ENCODE measurements around the gene CCNI. TPM values are rescaled to one million over a fixed set of nuclear protein-coding genes. Genes with fewer than 3 reads are reported as not detected.
"Not testable (repeated sequence)": the region's sequence is repeated elsewhere in the genome, so short reads cannot be mapped to it uniquely, and the experiment has no call there.

The CCNI gene
- total RNA-seq, 1 experiment from 2014 or later = 297 TPM

- BruUV-seq (replicated peaks) = TSS peak; percentile 34
- Mint-ChIP-seq H3K27me3 (ENCODE audit: insufficient read depth, unreplicated experiment) (no peaks in the 10 kb centered on the region), H3K9me3 (ENCODE audit: unreplicated experiment) (no peaks in the 10 kb centered on the region), H3K36me3 (ENCODE audit: insufficient read depth, unreplicated experiment) (peaks cover 18% of the 10 kb centered on the region), H3K27ac (ENCODE audit: low read depth, unreplicated experiment) (no peak overlapping the region), H3K4me1 (ENCODE audit: insufficient read depth, unreplicated experiment) (peaks cover 21% of the 10 kb centered on the region), H3K4me3 (ENCODE audit: unreplicated experiment) (no peak overlapping the region)
- ChIA-PET CTCF (interaction anchor here (0.6 to 2.2 kb wide), 2 partner anchors 129 to 844 kb away, joined by 3 to 16 read pairs; no protein-coding TSS in a partner anchor), POLR2A (interaction anchor here (0.9 to 11.3 kb wide), 20 partner anchors 15 to 370 kb away, joined by 3 to 223 read pairs (median 6); partner anchors contain the start of gene CCNG2)
- intact Hi-C loops (cut with micrococcal nuclease) = no loop called here
- no peak for TF ChIP-seq CTCF (IDR thresholded peaks at IDR 0.05; ENCODE audit: unreplicated experiment)
- DNase-seq (ENCODE audit: unreplicated experiment) = no peak
Measured at GRCh38 chr4:77074381-77074831, 1.4 kb downstream of the CCNI start.

- H3K27me3 Mint-ChIP-seq (ENCODE audit: insufficient read depth, unreplicated experiment) = no peaks in the 10 kb centered on the region
- no peak overlapping the region for H3K27ac Mint-ChIP-seq (ENCODE audit: low read depth, unreplicated experiment)
- peaks cover 18% of the 10 kb centered on the region for H3K36me3 Mint-ChIP-seq (ENCODE audit: insufficient read depth, unreplicated experiment)
Measured at GRCh38 chr4:77073981-77074380, 1.8 kb downstream of the CCNI start.

GRCh38 chr4:77073106-77073809, 2.5 kb downstream of the CCNI start:
- Mint-ChIP-seq H3K36me3 (ENCODE audit: insufficient read depth, unreplicated experiment) (peaks cover 18% of the 10 kb centered on the region), H3K4me3 (ENCODE audit: unreplicated experiment) (no peak overlapping the region), H3K4me1 (ENCODE audit: insufficient read depth, unreplicated experiment) (peaks cover 27% of the 10 kb centered on the region), H3K27ac (ENCODE audit: low read depth, unreplicated experiment) (no peak overlapping the region), H3K9me3 (ENCODE audit: unreplicated experiment) (no peaks in the 10 kb centered on the region), H3K27me3 (ENCODE audit: insufficient read depth, unreplicated experiment) (no peaks in the 10 kb centered on the region)
- ChIA-PET CTCF (interaction anchor here (0.6 to 2.2 kb wide), 5 partner anchors 15 to 130 kb away, joined by 4 to 16 read pairs (median 5); no protein-coding TSS in a partner anchor), POLR2A (interaction anchor here (0.7 to 11.3 kb wide), 21 partner anchors 9 to 747 kb away, joined by 3 to 223 read pairs (median 6); partner anchors contain the start of gene CCNG2)
- BruUV-seq (replicated peaks) = no TSS peak
- intact Hi-C loops (cut with micrococcal nuclease) = no loop called here
- DNase-seq (ENCODE audit: unreplicated experiment) = peak; percentile 43
- no peak for TF ChIP-seq CTCF (IDR thresholded peaks at IDR 0.05; ENCODE audit: unreplicated experiment)

More at GRCh38 chr4:77073981-77074380, 1.8 kb downstream of the CCNI start:
- intact Hi-C loops (cut with micrococcal nuclease) = no loop called here
- TF ChIP-seq CTCF (IDR thresholded peaks at IDR 0.05; ENCODE audit: unreplicated experiment) = no peak
- POLR2A ChIA-PET = interaction anchor here (0.9 to 11.3 kb wide), 20 partner anchors 8 to 385 kb away, joined by 3 to 223 read pairs (median 6); partner anchors contain the start of gene CCNG2
- H3K9me3 Mint-ChIP-seq (ENCODE audit: unreplicated experiment) = no peaks in the 10 kb centered on the region
- no peak overlapping the region for H3K4me3 Mint-ChIP-seq (ENCODE audit: unreplicated experiment)
- no TSS peak for BruUV-seq (replicated peaks)
- CTCF ChIA-PET = interaction anchor here (0.6 to 2.2 kb wide), 4 partner anchors 18 to 129 kb away, joined by 4 to 16 read pairs (median 6); no protein-coding TSS in a partner anchor
- peak; percentile 33 for DNase-seq (ENCODE audit: unreplicated experiment)
- H3K4me1 Mint-ChIP-seq (ENCODE audit: insufficient read depth, unreplicated experiment) = peaks cover 21% of the 10 kb centered on the region

- Mint-ChIP-seq H3K27me3 (ENCODE audit: insufficient read depth, unreplicated experiment) (no peaks in the 10 kb centered on the region), H3K9me3 (ENCODE audit: unreplicated experiment) (no peaks in the 10 kb centered on the region), H3K27ac (ENCODE audit: low read depth, unreplicated experiment) (no peak overlapping the region), H3K4me3 (ENCODE audit: unreplicated experiment) (peak overlapping the region; percentile 20), H3K4me1 (ENCODE audit: insufficient read depth, unreplicated experiment) (peaks cover 26% of the 10 kb centered on the region), H3K36me3 (ENCODE audit: insufficient read depth, unreplicated experiment) (peaks cover 18% of the 10 kb centered on the region)
- CTCF ChIA-PET = interaction anchor here (0.6 to 1.0 kb wide), 4 partner anchors 23 to 240 kb away, joined by 3 to 4 read pairs (median 4); no protein-coding TSS in a partner anchor
- intact Hi-C loops (cut with micrococcal nuclease) = no loop called here
- no peak for TF ChIP-seq CTCF (IDR thresholded peaks at IDR 0.05; ENCODE audit: unreplicated experiment)
- no TSS peak for BruUV-seq (replicated peaks)
- POLR2A ChIA-PET = interaction anchor here (0.9 to 11.3 kb wide), 7 partner anchors 10 to 748 kb away, joined by 3 to 223 read pairs (median 4); partner anchors contain the start of gene CCNG2
- peak; percentile 83 for DNase-seq (ENCODE audit: unreplicated experiment)
Measured at GRCh38 chr4:77072195-77072753, 3.5 kb downstream of the CCNI start.

- H3K27ac Mint-ChIP-seq (ENCODE audit: low read depth, unreplicated experiment); DNase-seq (ENCODE audit: unreplicated experiment); H3K9me3 Mint-ChIP-seq (ENCODE audit: unreplicated experiment); BruUV-seq (replicated peaks); H3K4me3 Mint-ChIP-seq (ENCODE audit: unreplicated experiment); intact Hi-C loops (cut with micrococcal nuclease); H3K27me3 Mint-ChIP-seq (ENCODE audit: insufficient read depth, unreplicated experiment): not testable (repeated sequence)
- peaks cover 30% of the 10 kb centered on the region for H3K36me3 Mint-ChIP-seq (ENCODE audit: insufficient read depth, unreplicated experiment)
- CTCF ChIA-PET = interaction anchor here (0.5 to 1.4 kb wide), 4 partner anchors 10 to 1153 kb away, joined by 3 to 5 read pairs (median 4); no protein-coding TSS in a partner anchor
- H3K4me1 Mint-ChIP-seq (ENCODE audit: insufficient read depth, unreplicated experiment) = peaks cover 26% of the 10 kb centered on the region
- POLR2A ChIA-PET = interaction anchor here (0.6 to 2.1 kb wide), 3 partner anchors 10 to 764 kb away, joined by 3 to 8 read pairs (median 3); no protein-coding TSS in a partner anchor
Measured at GRCh38 chr4:77069514-77069913, 6.3 kb downstream of the CCNI start.
